Esophagus muscularis mucosa (tissue), 4 donors: ENCODE measurements around the gene MPZ.

ENCODE experiments used
- CTCF ChIP-seq, 3 experiments: fragments of 200-600 bp in 2 of 3; fragments of 450-650 bp in 1 of 3; sonication (generic) in 2 of 3; IDR thresholded peaks; one replicate each; pipeline ENCODE4 v1.5.1; 2017 to 2019; ENCODE audit warnings: antibody characterized with exemption in 3 of 3, mild to moderate bottlenecking in 2 of 3, moderate library complexity in 1 of 3
- EP300 ChIP-seq: sonication (generic); formaldehyde crosslinking; IDR thresholded peaks from one replicate; pipeline ENCODE4 v1.6.1; 2017; ENCODE audit warnings: antibody characterized with exemption
- POLR2A ChIP-seq: fragments of 450-650 bp; IDR thresholded peaks from one replicate; pipeline ENCODE4 v1.6.1; 2017; ENCODE audit warnings: antibody characterized with exemption, moderate library complexity, mild to moderate bottlenecking, low read depth
- POLR2AphosphoS5 ChIP-seq, 2 donors: sonication (generic); formaldehyde crosslinking; IDR thresholded peaks; one replicate each; pipeline ENCODE4 v1.6.1; 2017; ENCODE audit warnings: antibody characterized with exemption in 2 of 2

GRCh38 chr1:161311595-161312181 lies 1.9 kb upstream of the MPZ start:
- TF ChIP-seq POLR2AphosphoS5 (IDR thresholded peaks at IDR 0.05) (no peak), CTCF (IDR thresholded peaks at IDR 0.05) (no peak), EP300 (no peak), POLR2A (no peak)
